Stimulated activated naive CD8-positive, alpha-beta T cell treated with anti-CD3 and anti-CD28 coated beads, Interleukin-15, amount 100 ng/mL, for 72 hours (primary cell): Measurements from ENCODE around the gene ZNF280C.

Experiments
- ATAC-seq: fragments of 150-1000 bp; cut with Tn5 transposase; 2 replicates; pipeline ENCODE4 v1.10.0; 2021; ENCODE audit warnings: mild to moderate bottlenecking, moderate library complexity
- DNase-seq, 2 donors: peaks; one replicate each; pipeline ENCODE4 v3.0.0; 2021 to 2022
- H3K27ac Mint-ChIP-seq, 2 donors: one replicate each; pipeline ENCODE4 v1.8.0; 2022; ENCODE audit warnings: mild to moderate bottlenecking in 2 of 2, mixed read lengths in 2 of 2, moderate library complexity in 2 of 2
- H3K27me3 Mint-ChIP-seq: one replicate; pipeline ENCODE4 v1.8.0; 2022; ENCODE audit warnings: mixed read lengths
- H3K4me1 Mint-ChIP-seq: one replicate; pipeline ENCODE4 v1.8.0; 2022; ENCODE audit warnings: mild to moderate bottlenecking, mixed read lengths
- H3K4me3 Mint-ChIP-seq, 2 donors: one replicate each; pipeline ENCODE4 v1.8.0; 2022; ENCODE audit warnings: mild to moderate bottlenecking in 2 of 2, mixed read lengths in 2 of 2, moderate library complexity in 1 of 2
- H3K9me3 Mint-ChIP-seq, 2 donors: one replicate each; pipeline ENCODE4 v1.8.0; 2022; ENCODE audit warnings: mixed read lengths in 2 of 2

The ZNF280C gene

DNA sequence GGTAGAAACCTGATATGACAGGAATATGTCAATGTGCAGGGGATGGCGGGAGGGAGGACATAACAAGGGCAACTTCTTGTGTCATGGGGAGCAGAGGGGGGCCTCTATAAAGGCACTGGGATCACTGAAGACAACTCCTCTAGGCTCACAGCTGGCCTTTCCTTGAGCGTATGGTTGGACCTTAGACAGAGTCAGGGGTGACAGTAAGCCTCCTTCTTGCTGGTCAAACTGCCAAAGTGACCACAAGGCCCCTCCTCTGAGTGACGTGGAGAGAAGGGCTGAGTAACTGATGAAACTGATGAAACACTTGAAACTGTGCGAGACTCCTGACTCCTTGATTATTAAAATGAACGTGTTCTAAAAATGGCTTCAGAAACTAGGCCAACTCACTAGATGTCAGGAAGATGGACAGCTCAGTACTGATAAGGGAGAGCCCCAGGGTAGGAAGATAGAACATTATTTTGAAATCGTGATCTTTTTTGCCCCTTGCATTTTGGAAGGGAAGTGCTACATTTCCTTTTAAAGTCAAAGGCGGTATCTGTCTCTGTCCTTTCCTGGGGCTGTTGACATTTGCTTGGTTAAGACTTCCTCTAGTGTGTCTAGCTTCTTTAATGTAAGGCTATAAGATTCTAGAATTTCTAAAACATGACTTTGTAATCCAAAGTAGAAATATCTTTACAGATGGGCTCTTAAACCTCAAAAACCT lies 95.4 kb downstream of the ZNF280C start:
- H3K9me3 Mint-ChIP-seq = no peaks in the 10 kb centered on the region

DNA sequence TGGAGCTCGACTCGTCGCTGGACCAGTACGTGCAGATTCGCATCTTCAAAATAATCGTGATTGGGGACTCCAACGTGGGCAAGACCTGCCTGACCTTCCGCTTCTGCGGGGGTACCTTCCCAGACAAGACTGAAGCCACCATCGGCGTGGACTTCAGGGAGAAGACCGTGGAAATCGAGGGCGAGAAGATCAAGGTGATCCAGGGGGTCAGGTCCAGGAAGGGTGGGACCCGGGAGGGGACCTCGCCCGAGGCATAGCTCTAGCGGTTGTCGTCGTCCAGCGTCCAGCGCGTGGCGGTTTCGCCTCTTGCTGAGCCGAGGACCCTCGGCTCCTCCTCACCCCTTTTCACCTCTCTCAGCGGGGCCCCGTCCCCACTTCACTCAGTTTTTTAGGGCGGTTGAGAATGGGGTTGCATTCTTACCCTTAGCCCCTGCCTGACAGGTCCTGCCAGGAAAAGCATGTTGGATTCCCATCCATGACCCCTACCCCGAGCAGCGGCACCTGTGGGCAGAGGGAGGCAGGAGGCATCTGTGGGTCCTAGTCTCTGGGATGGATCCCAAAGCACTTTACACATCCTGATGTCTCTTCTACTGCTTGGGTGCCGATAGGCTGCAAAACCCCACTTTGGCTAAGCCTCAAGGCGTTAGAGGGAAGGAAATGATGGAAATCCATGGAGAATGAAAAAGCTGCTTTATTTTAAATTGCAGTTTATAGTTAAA lies 96.4 kb downstream of the ZNF280C start:
- Mint-ChIP-seq H3K27ac (peak overlapping the region; percentile 98 to 99), H3K4me3 (peak overlapping the region; percentile 89 to 92), H3K27me3 (no peaks in the 10 kb centered on the region), H3K4me1 (peaks cover 52% of the 10 kb centered on the region), H3K9me3 (no peaks in the 10 kb centered on the region)
- peak; percentile 15 to 19 for DNase-seq
- no peak for ATAC-seq

More for the DNA sequence above, 95.4 kb downstream of the ZNF280C start:
- Mint-ChIP-seq H3K4me1 (peaks cover 56% of the 10 kb centered on the region), H3K4me3 (peak overlapping the region; percentile 89 to 92), H3K27me3 (no peaks in the 10 kb centered on the region), H3K27ac (peak overlapping the region; percentile 98 to 99)
- DNase-seq (peak; percentile 55 to 80), ATAC-seq (peak; percentile 75)

DNA sequence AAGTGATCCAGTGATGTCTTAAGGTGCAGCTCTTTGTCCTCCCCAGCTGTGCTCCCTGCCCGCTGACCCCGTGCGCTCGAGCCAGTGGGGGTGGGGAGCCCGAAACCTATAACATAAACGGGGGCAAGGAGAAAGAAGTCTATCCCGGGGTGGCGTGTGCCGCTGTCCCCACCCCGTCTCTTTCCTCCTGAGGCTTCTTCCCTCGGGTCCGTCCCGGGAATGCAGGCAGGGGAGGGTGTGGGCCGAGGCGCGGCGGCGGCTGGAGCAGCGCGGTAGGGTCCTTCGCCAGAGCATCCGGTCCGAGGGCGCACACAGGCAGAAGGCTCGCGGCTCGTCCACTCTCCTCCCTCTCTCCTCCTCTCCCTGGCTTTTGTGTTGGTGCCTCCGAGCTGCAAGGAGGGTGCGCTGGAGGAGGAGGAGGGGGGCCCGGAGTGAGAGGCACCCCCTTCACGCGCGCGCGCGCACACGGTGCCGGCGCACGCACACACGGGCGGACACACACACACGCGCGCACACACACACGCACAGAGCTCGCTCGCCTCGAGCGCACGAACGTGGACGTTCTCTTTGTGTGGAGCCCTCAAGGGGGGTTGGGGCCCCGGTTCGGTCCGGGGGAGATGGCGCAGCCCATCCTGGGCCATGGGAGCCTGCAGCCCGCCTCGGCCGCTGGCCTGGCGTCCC lies 97.1 kb downstream of the ZNF280C start, which contains the start of gene RAB33A:
Gene RAB33A (plus strand): TSS at position 517 of the 681 bp plus-strand sequence. CDS start 101 bp downstream, at position 618.
- DNase-seq (peak; percentile 41 to 59), ATAC-seq (peak; percentile 54)
- peak within 1 kb of the TSS; percentile 98 to 99 for H3K27ac Mint-ChIP-seq
- H3K4me1 Mint-ChIP-seq = peaks cover 51% of the 10 kb centered on the region
- no peaks in the 10 kb centered on the region for H3K9me3 Mint-ChIP-seq
- peak within 1 kb of the TSS; percentile 89 to 92 for H3K4me3 Mint-ChIP-seq
- no peaks in the 10 kb centered on the region for H3K27me3 Mint-ChIP-seq

DNA sequence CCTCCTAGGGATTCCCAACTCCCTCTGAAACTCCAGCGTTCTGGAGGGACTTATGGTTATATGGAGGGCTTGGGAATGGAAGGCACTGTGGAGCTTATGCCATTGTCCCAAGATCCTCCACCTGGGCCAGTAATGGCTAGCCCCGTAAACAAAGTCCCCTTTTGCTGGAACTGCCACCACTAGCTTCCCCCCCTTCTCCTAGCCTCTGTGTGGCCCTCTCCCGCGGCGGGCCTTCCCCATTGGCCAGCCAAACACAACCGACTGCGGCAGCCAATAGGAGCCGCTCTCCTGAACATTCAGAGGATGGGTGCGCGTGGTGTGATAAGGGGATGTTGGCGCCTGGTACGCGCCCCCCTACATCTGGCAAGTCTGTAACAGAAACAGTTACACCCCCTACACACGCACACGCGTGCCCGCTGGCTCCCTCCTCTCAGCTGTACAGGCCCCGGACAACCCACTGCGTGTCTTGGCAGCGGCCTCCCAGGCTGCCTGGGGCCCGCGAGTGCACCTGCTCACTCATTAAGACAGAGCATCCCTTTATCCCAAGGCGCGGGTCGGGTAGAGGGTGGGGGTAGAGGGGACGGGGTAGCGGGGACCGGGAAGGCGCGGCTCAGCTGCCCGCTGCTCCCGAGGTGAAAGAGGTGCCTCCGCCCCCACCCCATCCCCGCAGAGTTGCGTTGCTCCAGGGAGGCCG lies 97.8 kb downstream of the ZNF280C start:
- Mint-ChIP-seq H3K4me1 (peaks cover 46% of the 10 kb centered on the region), H3K27ac (peak overlapping the region; percentile 98 to 99), H3K4me3 (peak overlapping the region; percentile 89 to 92), H3K27me3 (no peaks in the 10 kb centered on the region), H3K9me3 (no peaks in the 10 kb centered on the region)
- DNase-seq (peak; percentile 67 to 80), ATAC-seq (peak; percentile 81)

DNA sequence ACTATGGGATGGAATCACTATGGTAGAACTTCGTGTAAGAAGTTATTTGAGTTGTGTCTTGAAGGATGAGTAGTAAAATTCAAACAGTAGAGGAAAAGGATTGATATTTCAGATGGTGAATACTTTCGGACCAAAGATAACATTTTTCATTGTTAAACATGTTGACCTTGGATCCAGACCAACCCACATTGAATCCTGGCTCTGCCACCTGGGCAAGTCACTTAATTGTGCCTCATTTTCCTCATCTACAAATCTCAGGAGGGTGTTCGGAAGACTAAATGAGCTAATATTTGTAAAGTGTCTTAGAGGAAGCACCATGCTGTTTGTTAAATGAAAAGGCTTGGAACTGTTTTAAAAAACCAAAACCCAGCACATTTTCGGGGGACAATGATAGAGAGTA lies 101.7 kb downstream of the ZNF280C start:
- peaks cover 41% of the 10 kb centered on the region for H3K4me1 Mint-ChIP-seq
- H3K9me3 Mint-ChIP-seq = no peaks in the 10 kb centered on the region
- no peak for ATAC-seq
- DNase-seq = no peak
- H3K4me3 Mint-ChIP-seq = peak overlapping the region; percentile 95 to 99
- H3K27ac Mint-ChIP-seq = no peak overlapping the region
- H3K27me3 Mint-ChIP-seq = no peaks in the 10 kb centered on the region

DNA sequence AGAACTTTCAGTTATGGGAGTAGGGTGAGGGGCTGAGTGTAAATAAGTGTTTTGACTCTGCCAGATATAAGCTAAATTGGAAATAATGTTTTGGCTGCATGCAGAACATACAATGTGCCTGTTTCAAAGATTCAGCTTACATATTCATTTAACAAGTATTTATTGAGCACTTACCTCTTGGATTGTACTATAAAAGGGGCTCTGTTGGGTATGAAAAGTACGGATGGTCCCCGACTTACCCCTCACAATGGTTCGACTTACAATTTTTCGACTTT lies 102.3 kb downstream of the ZNF280C start:
- no peak for ATAC-seq
- no peaks in the 10 kb centered on the region for H3K9me3 Mint-ChIP-seq
- H3K4me1 Mint-ChIP-seq = peaks cover 44% of the 10 kb centered on the region

DNA sequence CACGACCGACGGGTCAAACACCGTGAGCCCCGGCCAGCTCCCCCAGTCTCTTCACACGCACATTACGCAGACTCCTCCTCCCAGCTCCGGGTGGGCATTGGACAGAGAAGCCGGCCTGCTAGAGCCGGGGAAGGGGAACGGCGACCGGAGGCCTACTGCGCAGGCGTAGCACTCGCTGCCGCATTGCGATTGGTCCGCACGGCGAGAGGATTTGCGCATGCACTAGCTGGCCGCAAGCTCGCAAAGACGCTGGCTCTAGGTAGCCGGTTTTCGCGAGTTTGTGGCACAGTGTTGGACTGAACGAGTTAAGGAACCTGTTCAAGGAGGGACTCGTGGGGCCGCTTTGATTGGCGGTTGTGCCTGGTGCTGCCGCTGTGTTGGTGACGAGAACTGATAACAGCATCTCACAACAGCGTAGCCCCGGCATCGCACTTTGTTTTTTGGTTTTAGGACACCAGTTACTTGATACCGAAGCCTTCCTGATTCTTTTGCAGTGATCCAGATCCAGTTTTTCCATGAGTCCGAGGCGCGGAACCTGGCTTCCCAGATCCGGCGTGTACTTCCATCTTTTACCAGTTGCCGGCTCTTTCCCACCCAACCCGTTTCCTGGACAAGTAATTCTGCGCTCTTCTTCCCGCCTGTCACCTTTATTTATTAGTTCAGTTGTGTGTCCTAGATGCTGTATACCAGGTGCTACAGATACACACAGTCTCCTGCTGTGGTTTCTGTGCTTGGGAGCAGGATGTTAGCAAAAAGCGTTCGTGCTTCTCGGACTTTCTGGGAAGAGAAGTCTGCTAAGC lies 102.8 kb downstream of the ZNF280C start, which contains the start of gene AIFM1:
Gene AIFM1 (minus strand): TSS at position 139 of the 800 bp plus-strand sequence. CDS start 185 bp downstream, outside the sequence.
- peaks cover 42% of the 10 kb centered on the region for H3K4me1 Mint-ChIP-seq
- no peaks in the 10 kb centered on the region for H3K27me3 Mint-ChIP-seq
- peak within 1 kb of the TSS; percentile 96 to 98 for H3K27ac Mint-ChIP-seq
- peak; percentile 85 to 91 for DNase-seq
- peak; percentile 95 for ATAC-seq
- H3K9me3 Mint-ChIP-seq = no peaks in the 10 kb centered on the region
- peak within 1 kb of the TSS; percentile 95 to 99 for H3K4me3 Mint-ChIP-seq

More for the DNA sequence above, 102.3 kb downstream of the ZNF280C start:
- H3K27ac Mint-ChIP-seq = peak overlapping the region in 1 of 2 donors; percentile 96
- no peaks in the 10 kb centered on the region for H3K27me3 Mint-ChIP-seq
- peak overlapping the region; percentile 95 to 99 for H3K4me3 Mint-ChIP-seq
- no peak for DNase-seq

DNA sequence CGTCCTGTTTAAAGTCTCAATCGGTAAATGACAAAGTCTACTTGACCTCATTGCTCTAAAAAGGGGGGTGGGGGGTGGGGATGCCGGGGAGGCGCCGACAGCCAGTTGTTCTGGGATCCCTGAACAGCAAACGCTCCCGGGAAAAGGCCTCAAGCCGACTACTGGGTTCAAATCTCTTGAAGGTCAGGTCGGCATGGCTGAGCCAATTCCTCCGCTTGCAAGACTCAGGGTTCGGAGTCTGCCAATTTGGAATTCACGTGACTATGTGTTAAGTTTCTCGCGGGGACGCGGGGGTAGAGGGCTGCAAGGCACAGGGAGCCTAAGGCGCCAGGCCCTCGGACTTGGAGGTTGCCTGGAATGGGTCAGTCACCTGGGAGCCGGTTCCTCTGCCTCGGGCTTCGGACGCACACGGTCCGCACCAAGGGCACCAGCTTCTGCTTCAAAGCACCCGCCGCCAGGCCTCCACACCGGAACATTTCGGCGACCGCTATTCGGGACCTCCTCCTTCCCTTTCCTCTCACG lies 103.5 kb downstream of the ZNF280C start:
- no peak for DNase-seq
- Mint-ChIP-seq H3K9me3 (no peaks in the 10 kb centered on the region), H3K4me1 (peaks cover 37% of the 10 kb centered on the region), H3K4me3 (peak overlapping the region; percentile 95 to 99), H3K27me3 (no peaks in the 10 kb centered on the region), H3K27ac (peak overlapping the region; percentile 87 to 98)
- peak; percentile 51 for ATAC-seq

DNA sequence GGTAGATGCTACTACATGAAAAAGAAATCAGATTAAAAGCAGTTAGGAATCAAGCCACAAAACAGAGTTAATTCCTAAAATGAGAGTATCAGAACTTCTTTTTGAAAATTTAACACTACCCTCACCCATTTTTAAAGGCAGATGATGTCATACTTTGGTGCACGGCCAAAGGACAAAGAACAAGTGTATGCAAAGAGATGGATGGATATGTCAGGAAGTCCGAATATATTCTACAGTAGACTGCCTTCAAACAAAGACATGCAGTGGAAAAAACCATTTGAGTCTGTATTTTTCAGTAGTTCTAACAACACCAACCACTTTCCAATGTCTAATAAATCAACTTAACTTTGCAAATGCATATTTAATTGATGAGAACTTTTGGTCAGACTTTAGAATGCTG lies 105.3 kb downstream of the ZNF280C start:
- peaks cover 46% of the 10 kb centered on the region for H3K4me1 Mint-ChIP-seq
- no peaks in the 10 kb centered on the region for H3K27me3 Mint-ChIP-seq
- peak overlapping the region; percentile 22 to 48 for H3K4me3 Mint-ChIP-seq
- no peak overlapping the region for H3K27ac Mint-ChIP-seq
- no peak for DNase-seq
- no peak for ATAC-seq
- no peaks in the 10 kb centered on the region for H3K9me3 Mint-ChIP-seq

DNA sequence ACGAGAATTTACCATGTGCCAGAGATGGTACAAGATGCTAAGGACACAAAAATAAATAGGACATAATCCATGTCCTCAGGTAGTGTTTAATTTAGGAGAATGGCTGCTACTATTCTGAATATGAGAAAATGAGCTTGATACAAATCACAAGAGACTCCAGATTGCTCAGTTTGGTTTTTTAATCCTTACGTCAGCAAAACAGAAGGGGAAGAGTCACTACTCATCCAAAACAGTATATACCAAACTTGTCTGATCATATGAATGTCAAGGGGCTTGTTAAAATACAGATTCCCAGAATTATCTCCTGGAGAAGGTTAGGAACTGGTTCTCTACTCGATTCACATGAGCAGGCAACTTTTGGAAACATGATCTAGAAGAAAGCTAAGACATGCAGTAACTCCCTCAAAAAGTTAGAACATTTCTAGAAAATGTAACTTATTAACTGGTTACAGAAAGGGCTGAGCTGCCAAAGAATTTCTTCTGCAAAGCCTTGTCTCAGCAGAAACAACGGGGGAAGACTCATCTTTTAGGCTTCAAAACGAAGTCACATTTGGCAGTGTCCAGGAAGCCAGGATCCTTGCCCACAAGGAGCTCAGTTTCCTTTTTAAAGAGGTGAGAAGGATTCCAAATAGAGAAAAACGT lies 106.5 kb downstream of the ZNF280C start:
- H3K4me1 Mint-ChIP-seq = peaks cover 39% of the 10 kb centered on the region
- H3K27me3 Mint-ChIP-seq = no peaks in the 10 kb centered on the region
- H3K4me3 Mint-ChIP-seq = no peak overlapping the region
- H3K9me3 Mint-ChIP-seq = no peaks in the 10 kb centered on the region
- no peak overlapping the region for H3K27ac Mint-ChIP-seq
- ATAC-seq (no peak), DNase-seq (no peak)

DNA sequence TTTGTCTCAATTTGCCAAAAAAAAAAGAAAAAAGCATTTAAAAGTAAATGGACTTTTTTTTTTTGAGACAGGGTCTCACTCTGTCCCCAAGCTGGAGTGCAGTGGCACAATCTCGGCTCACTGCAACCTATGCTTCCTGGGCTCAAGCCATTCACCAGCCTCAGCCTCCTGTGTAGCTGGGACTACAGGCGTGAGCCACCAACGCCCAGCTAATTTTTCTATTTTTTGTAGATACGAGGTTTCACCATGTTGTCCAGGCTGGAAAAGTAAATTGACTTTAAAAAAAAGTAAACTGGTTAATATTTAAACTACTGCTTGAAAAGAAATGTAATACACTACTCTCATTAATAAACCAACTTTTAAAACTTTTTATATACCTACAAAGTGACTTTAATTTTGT lies 108.9 kb downstream of the ZNF280C start:
- Mint-ChIP-seq H3K4me1 (peaks cover 31% of the 10 kb centered on the region), H3K27me3 (no peaks in the 10 kb centered on the region), H3K9me3 (no peaks in the 10 kb centered on the region), H3K4me3 (peak overlapping the region in 1 of 2 donors; percentile 62), H3K27ac (no peak overlapping the region)
- DNase-seq (no peak), ATAC-seq (no peak)

DNA sequence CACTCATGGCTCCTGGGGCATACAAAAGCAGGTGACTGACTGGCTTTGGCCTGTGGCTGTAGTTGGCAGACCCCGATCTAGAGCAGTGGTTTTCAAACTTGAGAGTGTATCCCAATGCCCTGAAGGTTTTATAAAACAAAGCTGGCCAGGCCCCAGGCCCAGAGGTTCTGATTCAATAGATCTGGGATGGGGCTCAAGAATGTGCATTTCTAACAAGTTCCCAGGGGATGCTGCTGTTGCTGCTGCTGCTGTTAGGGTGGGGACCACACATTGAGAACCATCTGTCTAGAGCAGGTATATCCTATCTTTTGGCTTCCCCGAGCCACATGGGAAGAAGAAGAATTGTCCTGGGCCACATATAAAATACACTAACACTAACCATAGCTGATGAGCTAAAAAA lies 110.4 kb downstream of the ZNF280C start:
- no peak overlapping the region for H3K4me3 Mint-ChIP-seq
- peaks cover 25% of the 10 kb centered on the region for H3K4me1 Mint-ChIP-seq
- H3K27ac Mint-ChIP-seq = no peak overlapping the region
- no peaks in the 10 kb centered on the region for H3K27me3 Mint-ChIP-seq
- no peaks in the 10 kb centered on the region for H3K9me3 Mint-ChIP-seq
- ATAC-seq (no peak), DNase-seq (no peak)

DNA sequence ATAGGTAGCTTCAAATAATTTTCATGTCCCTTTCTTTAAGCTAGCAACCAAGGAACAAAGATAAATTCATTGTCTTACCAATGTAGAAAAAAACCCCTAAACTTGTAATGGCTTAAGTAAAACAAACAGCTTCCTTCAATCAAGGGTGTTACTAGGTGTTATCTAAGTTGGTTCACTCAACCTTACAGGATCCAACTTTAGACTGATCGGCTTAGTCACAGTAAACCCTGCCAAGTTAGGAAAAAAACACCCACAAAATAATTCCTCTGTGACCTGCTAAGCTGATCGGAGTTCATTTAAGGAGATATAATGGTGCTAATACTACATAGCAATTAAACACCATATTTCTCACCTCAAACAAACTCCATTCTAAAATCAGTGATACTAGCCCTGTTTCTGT lies 113.1 kb downstream of the ZNF280C start:
- Mint-ChIP-seq H3K27me3 (no peaks in the 10 kb centered on the region), H3K4me3 (no peak overlapping the region), H3K4me1 (peaks cover 12% of the 10 kb centered on the region), H3K27ac (no peak overlapping the region), H3K9me3 (no peaks in the 10 kb centered on the region)
- no peak for ATAC-seq
- DNase-seq = no peak
